ENCODE measurements around the gene CPED1. TPM values are rescaled to one million over a fixed set of nuclear protein-coding genes. Genes with fewer than 3 reads are reported as not detected.

The CPED1 gene
- total RNA-seq, 1 experiment from 2014 or later: 0.13 TPM

DNA sequence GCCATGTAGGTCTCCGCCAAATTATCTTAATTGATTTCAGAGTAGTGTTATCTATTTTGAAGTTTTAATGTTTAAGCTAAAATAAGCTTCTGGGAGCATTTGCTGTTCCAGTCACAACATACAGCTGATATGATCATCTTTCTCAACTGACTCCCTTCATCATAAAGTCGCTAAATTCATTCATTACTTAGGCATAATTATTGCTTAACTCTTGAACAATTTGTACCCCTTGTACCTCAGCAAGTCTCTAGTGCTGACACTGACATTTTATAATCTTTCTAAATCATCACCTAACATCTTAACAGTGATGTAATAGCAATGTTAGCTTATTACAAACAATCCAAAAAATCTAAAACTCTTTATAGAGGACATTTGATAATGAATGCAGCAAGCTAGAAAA lies 286.0 kb downstream of the CPED1 start:
- H3K79me1 ChIP-seq (ENCODE audit: insufficient read depth, low read depth, low read length, poor library complexity, severe bottlenecking): no peaks in the 10 kb centered on the region
- Mint-ChIP-seq H3K36me3 (ENCODE audit: insufficient read depth in 1 of 3, low read depth in 3 of 3) (no peaks in the 10 kb centered on the region), H3K27ac (no peak overlapping the region), H3K4me1 (peaks cover 11 to 13% of the 10 kb centered on the region in 2 experiments), H3K4me3 (no peak overlapping the region), H3K27me3 (ENCODE audit: low read depth) (no peaks in the 10 kb centered on the region), H3K9me3 (no peaks in the 10 kb centered on the region; a peak in 1 of 5 replicates)
- H3K27me3 ChIP-seq (ENCODE audit: insufficient read depth, low read length): no peaks in the 10 kb centered on the region
- H2BK15ac ChIP-seq (ENCODE audit: low read depth, low read length): no peak overlapping the region
- DNase-seq: no peak
- H3K18ac ChIP-seq (ENCODE audit: insufficient read length, low read depth, low read length): no peak overlapping the region
- no peak overlapping the region for H3K56ac ChIP-seq (ENCODE audit: insufficient read length, low read depth, low read length)
- H2BK120ac ChIP-seq (ENCODE audit: low read depth, low read length, poor library complexity, severe bottlenecking): no peak overlapping the region
- no peak overlapping the region for H3K27ac ChIP-seq (ENCODE audit: insufficient read length, low read depth, low read length)
- no peaks in the 10 kb centered on the region for H3K79me2 ChIP-seq (ENCODE audit: insufficient read depth, low read length)
- TF ChIP-seq, protein P1, sequence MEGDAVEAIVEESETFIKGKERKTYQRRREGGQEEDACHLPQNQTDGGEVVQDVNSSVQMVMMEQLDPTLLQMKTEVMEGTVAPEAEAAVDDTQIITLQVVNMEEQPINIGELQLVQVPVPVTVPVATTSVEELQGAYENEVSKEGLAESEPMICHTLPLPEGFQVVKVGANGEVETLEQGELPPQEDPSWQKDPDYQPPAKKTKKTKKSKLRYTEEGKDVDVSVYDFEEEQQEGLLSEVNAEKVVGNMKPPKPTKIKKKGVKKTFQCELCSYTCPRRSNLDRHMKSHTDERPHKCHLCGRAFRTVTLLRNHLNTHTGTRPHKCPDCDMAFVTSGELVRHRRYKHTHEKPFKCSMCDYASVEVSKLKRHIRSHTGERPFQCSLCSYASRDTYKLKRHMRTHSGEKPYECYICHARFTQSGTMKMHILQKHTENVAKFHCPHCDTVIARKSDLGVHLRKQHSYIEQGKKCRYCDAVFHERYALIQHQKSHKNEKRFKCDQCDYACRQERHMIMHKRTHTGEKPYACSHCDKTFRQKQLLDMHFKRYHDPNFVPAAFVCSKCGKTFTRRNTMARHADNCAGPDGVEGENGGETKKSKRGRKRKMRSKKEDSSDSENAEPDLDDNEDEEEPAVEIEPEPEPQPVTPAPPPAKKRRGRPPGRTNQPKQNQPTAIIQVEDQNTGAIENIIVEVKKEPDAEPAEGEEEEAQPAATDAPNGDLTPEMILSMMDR (conservative IDR thresholded peaks at IDR 0.05): no peak
- H3K9ac ChIP-seq (ENCODE audit: extremely low read depth, insufficient read length, low read length): no peak overlapping the region
- H2BK20ac ChIP-seq (ENCODE audit: low read depth, low read length, poor library complexity, severe bottlenecking): no peak overlapping the region
- no peak overlapping the region for H3K14ac ChIP-seq (ENCODE audit: insufficient read depth, low read length)
- H4K8ac ChIP-seq (replicated peaks; ENCODE audit: insufficient read length, low read depth, low read length): no peak overlapping the region
- H3K4me1 ChIP-seq (ENCODE audit: insufficient read depth, low read length): 0 out of 2 replicates have a peak, but pooled peaks cover 2% of the 10 kb centered on the region
- H2AFZ ChIP-seq (ENCODE audit: low read length): no peak overlapping the region
- no peak overlapping the region for H2AK5ac ChIP-seq (ENCODE audit: insufficient read length, low read length)
- H3K9me3 ChIP-seq (ENCODE audit: control insufficient read depth, low read depth, low read length): no peaks in the 10 kb centered on the region
- no peak overlapping the region for H2BK12ac ChIP-seq (ENCODE audit: insufficient read length, low read depth, low read length)
- no peaks in the 10 kb centered on the region for H4K20me1 ChIP-seq (ENCODE audit: control insufficient read depth, insufficient read depth, insufficient read length)
- no peak overlapping the region for H4K5ac ChIP-seq (ENCODE audit: insufficient read length, low read depth, low read length)
- no peak overlapping the region for H3K4me2 ChIP-seq (ENCODE audit: insufficient read depth, insufficient read length, low read length)
- H4K91ac ChIP-seq (ENCODE audit: insufficient read length, low read depth, low read length): no peak overlapping the region
- H3K23ac ChIP-seq (ENCODE audit: insufficient read length, low read depth, low read length): no peak overlapping the region
- no CpG with 5 or more reads among the region's 2 CpGs for WGBS (ENCODE audit: extremely low coverage, insufficient read length, low lambda C conversion rate)
- no peak overlapping the region for H2BK5ac ChIP-seq (ENCODE audit: insufficient read length, low read length)
- no peak overlapping the region for H3T11ph ChIP-seq (ENCODE audit: low read length)
- H3K4ac ChIP-seq (ENCODE audit: low read depth, low read length): no peak overlapping the region
- H3K23me2 ChIP-seq (ENCODE audit: insufficient read length, low read depth, low read length, poor library complexity, severe bottlenecking): no peaks in the 10 kb centered on the region

Measured in H9 (cell line).